SK-N-SH (cell line): Measurements from ENCODE around the gene GNB5. TPM values are rescaled to one million over a fixed set of nuclear protein-coding genes. Genes with fewer than 3 reads are reported as not detected.
A peak's percentile ranks its signal among the peaks of the same experiment; 100 is the strongest.

ENCODE experiments used
- CTCF ChIA-PET: fragments of 300-600, 350-600 bp; formaldehyde crosslinking; extraction: SDS; loops from one replicate; lab custom pipeline; 2021; lab: Yijun Ruan, JAX
- POLR2A ChIA-PET: fragments of 350-600 bp; sonication (Branson Sonifier 250); formaldehyde crosslinking; extraction: SDS; loops from one replicate; lab custom pipeline; 2020; ENCODE audit warnings: antibody characterized with exemption, inconsistent platforms; lab: Yijun Ruan, JAX
- DNase-seq: peaks from one replicate; pipeline ENCODE4 v3.0.0; 2012
- H2AFZ ChIP-seq: fragments of 200-600 bp; sonication (generic); 2 replicates; pipeline ENCODE4 v1.8.1; 2016; ENCODE audit warnings: antibody characterized with exemption, mild to moderate bottlenecking, low read depth
- H3F3A ChIP-seq: fragments of 200-600 bp; sonication (generic); replicated peaks from 2 replicates; pipeline ENCODE3; 2016; ENCODE audit warnings: antibody characterized with exemption, mild to moderate bottlenecking; ENCODE audit not compliant: insufficient read depth
- H3K27ac ChIP-seq, 2 experiments: fragments of 200-500 bp in 1 of 2; fragments of 200-600 bp in 1 of 2; sonication (Bioruptor generic) in 1 of 2; sonication (generic), shearing (Covaris generic) in 1 of 2; 2 replicates each; pipeline versions ENCODE4 v1.5.1 to v1.6.1; 2014 to 2016; ENCODE audit warnings: low read depth in 2 of 2, inconsistent platforms in 1 of 2, low read length in 1 of 2, mild to moderate bottlenecking in 1 of 2, mixed read lengths in 1 of 2
- H3K27me3 ChIP-seq: fragments of 200-600 bp; sonication (generic), shearing (Covaris generic); 2 replicates; pipeline ENCODE4 v1.6.1; 2016; ENCODE audit warnings: mixed run types; ENCODE audit not compliant: insufficient read depth
- H3K36me3 ChIP-seq, 2 experiments: fragments of 200-500 bp in 1 of 2; fragments of 200-600 bp in 1 of 2; sonication (Bioruptor generic) in 1 of 2; sonication (generic) in 1 of 2; replicated peaks in 1 of 2; 2 replicates each; pipeline versions ENCODE3 to v1.5.1; 2014 to 2016; ENCODE audit warnings: low read length in 1 of 2, mild to moderate bottlenecking in 1 of 2; ENCODE audit not compliant: insufficient read depth in 2 of 2, control insufficient read depth in 1 of 2
- H3K4me1 ChIP-seq, 2 experiments: fragments of 200-500 bp in 1 of 2; fragments of 200-600 bp in 1 of 2; sonication (Bioruptor generic) in 1 of 2; sonication (generic), shearing (Covaris generic) in 1 of 2; 2 replicates each; pipeline versions ENCODE4 v1.5.1 to v1.6.1; 2014 to 2016; ENCODE audit warnings: low read depth in 1 of 2, low read length in 1 of 2, mixed run types in 1 of 2; ENCODE audit not compliant: insufficient read depth in 2 of 2, control insufficient read depth in 1 of 2
- H3K4me2 ChIP-seq: fragments of 200-600 bp; sonication (generic), shearing (Covaris generic); 2 replicates; pipeline ENCODE4 v1.6.1; 2017; ENCODE audit warnings: mixed run types
- H3K4me3 ChIP-seq, 2 experiments: fragments of 200-500 bp in 1 of 2; fragments of 200-600 bp in 1 of 2; sonication (Bioruptor generic) in 1 of 2; sonication (generic), shearing (Covaris generic) in 1 of 2; 2 replicates each; pipeline versions ENCODE4 v1.5.1 to v1.8.1; 2014 to 2016; ENCODE audit warnings: low read depth in 2 of 2, inconsistent platforms in 1 of 2, low read length in 1 of 2, mild to moderate bottlenecking in 1 of 2, mixed read lengths in 1 of 2, moderate library complexity in 1 of 2
- H3K79me2 ChIP-seq: fragments of 200-600 bp; sonication (generic); 2 replicates; pipeline ENCODE4 v1.8.1; 2017; ENCODE audit warnings: mild to moderate bottlenecking; ENCODE audit not compliant: insufficient read depth
- H3K9ac ChIP-seq: fragments of 200-600 bp; sonication (generic); 2 replicates; pipeline ENCODE4 v1.6.1; 2017; ENCODE audit warnings: mixed run types
- H3K9me2 ChIP-seq: fragments of 200-600 bp; sonication (generic); 2 replicates; pipeline ENCODE4 v1.6.1; 2017; ENCODE audit warnings: mixed run types
- H3K9me3 ChIP-seq: fragments of 200-600 bp; sonication (generic); 2 replicates; pipeline ENCODE4 v1.6.1; 2017; ENCODE audit warnings: mixed run types, mild to moderate bottlenecking, moderate library complexity
- H4K20me1 ChIP-seq: fragments of 200-600 bp; sonication (generic); 2 replicates; pipeline ENCODE4 v1.6.1; 2017; ENCODE audit warnings: mild to moderate bottlenecking, mixed run types; ENCODE audit not compliant: insufficient read depth
- CHD2 ChIP-seq: fragments of 150-350 bp; IDR thresholded peaks from 2 replicates; pipeline ENCODE4 v1.6.1; 2018; ENCODE audit warnings: low read length; ENCODE audit not compliant: partially characterized antibody
- ELF1 ChIP-seq: IDR thresholded peaks from 2 replicates; pipeline ENCODE4 v1.4.0; 2012
- EP300 ChIP-seq, 2 experiments: IDR thresholded peaks; 2 replicates each; pipeline versions ENCODE4 v1.4.0 to v1.6.1; 2012; ENCODE audit warnings: borderline replicate concordance in 1 of 2, low read depth in 1 of 2, low read length in 1 of 2
- FOSL2 ChIP-seq: IDR thresholded peaks from 2 replicates; pipeline ENCODE4 v1.4.0; 2012; ENCODE audit warnings: low read depth, mild to moderate bottlenecking, moderate library complexity, borderline replicate concordance
- FOXJ3 ChIP-seq: sonication (generic); formaldehyde crosslinking; IDR thresholded peaks from 2 replicates; pipeline ENCODE4 v1.5.1; 2020; ENCODE audit warnings: mild to moderate bottlenecking, missing genetic modification reagents
- FOXM1 ChIP-seq: IDR thresholded peaks from 2 replicates; pipeline ENCODE4 v1.4.0; 2012; ENCODE audit warnings: low read depth, mild to moderate bottlenecking
- GATA2 ChIP-seq: sonication (generic); formaldehyde crosslinking; IDR thresholded peaks from 2 replicates; pipeline ENCODE4 v1.5.0; 2020; ENCODE audit warnings: mild to moderate bottlenecking, missing genetic modification reagents
- MXI1 ChIP-seq: IDR thresholded peaks from 2 replicates; pipeline ENCODE4 v1.6.1; 2012; ENCODE audit warnings: mild to moderate bottlenecking, low read depth, low read length, improper control_type of control experiment
- NFIC ChIP-seq: IDR thresholded peaks from 2 replicates; pipeline ENCODE4 v1.4.0; 2012; ENCODE audit warnings: borderline replicate concordance
- NRF1 ChIP-seq: IDR thresholded peaks from 2 replicates; pipeline ENCODE4 v1.6.1; 2012; ENCODE audit warnings: low read depth, mild to moderate bottlenecking, low read length
- PBX3 ChIP-seq: IDR thresholded peaks from 2 replicates; pipeline ENCODE4; 2012
- POLR2AphosphoS5 ChIP-seq: IDR thresholded peaks from 2 replicates; pipeline ENCODE4 v1.6.1; 2012; ENCODE audit warnings: low read depth, low read length
- RAD21 ChIP-seq: IDR thresholded peaks from 2 replicates; pipeline ENCODE4 v1.6.1; 2012; ENCODE audit warnings: mild to moderate bottlenecking, low read length
- REST ChIP-seq: IDR thresholded peaks from 2 replicates; pipeline ENCODE4 v1.6.1; 2012; ENCODE audit warnings: mild to moderate bottlenecking, low read depth, low read length, moderate library complexity
- RXRA ChIP-seq: IDR thresholded peaks from 2 replicates; pipeline ENCODE4 v1.4.0; 2012; ENCODE audit warnings: low read depth, mild to moderate bottlenecking, borderline replicate concordance
- SIN3A ChIP-seq: IDR thresholded peaks from 2 replicates; pipeline ENCODE4 v1.6.1; 2012; ENCODE audit warnings: low read depth, mild to moderate bottlenecking, low read length, moderate library complexity, borderline replicate concordance
- TAF1 ChIP-seq: IDR thresholded peaks from 2 replicates; pipeline ENCODE4 v1.6.1; 2012; ENCODE audit warnings: low read depth, mild to moderate bottlenecking, low read length, moderate library complexity, borderline replicate concordance
- TCF12 ChIP-seq: IDR thresholded peaks from 2 replicates; pipeline ENCODE4 v1.4.0; 2012
- TEAD4 ChIP-seq: IDR thresholded peaks from 2 replicates; pipeline ENCODE4 v1.4.0; 2012; ENCODE audit warnings: mild to moderate bottlenecking, borderline replicate concordance; ENCODE audit not compliant: insufficient read depth
- WGBS: methylation state at CpG from one replicate; pipeline ENCODE4 v1.1.6; 2017; ENCODE audit warnings: low lambda C conversion rate; 5-methylcytosine and 5-hydroxymethylcytosine counted together
- polyA plus RNA-seq, 3 experiments: library from polyadenylated mRNA; depleted of rRNA; stranded (reverse); fragments of >200 nt; gene quantifications; 2 replicates each; pipeline ENCODE4 v1.2.3, GENCODE V29; 2012
- TF ChIP-seq, protein P1 (sequence below): IDR thresholded peaks from 2 replicates; pipeline ENCODE4 v1.4.0; 2012; ENCODE audit warnings: low read depth

GNB5 gene
- polyA plus RNA-seq, 1 of the 3 experiments (the other 2 are of a cell fraction), result 73.7 TPM

DNA sequence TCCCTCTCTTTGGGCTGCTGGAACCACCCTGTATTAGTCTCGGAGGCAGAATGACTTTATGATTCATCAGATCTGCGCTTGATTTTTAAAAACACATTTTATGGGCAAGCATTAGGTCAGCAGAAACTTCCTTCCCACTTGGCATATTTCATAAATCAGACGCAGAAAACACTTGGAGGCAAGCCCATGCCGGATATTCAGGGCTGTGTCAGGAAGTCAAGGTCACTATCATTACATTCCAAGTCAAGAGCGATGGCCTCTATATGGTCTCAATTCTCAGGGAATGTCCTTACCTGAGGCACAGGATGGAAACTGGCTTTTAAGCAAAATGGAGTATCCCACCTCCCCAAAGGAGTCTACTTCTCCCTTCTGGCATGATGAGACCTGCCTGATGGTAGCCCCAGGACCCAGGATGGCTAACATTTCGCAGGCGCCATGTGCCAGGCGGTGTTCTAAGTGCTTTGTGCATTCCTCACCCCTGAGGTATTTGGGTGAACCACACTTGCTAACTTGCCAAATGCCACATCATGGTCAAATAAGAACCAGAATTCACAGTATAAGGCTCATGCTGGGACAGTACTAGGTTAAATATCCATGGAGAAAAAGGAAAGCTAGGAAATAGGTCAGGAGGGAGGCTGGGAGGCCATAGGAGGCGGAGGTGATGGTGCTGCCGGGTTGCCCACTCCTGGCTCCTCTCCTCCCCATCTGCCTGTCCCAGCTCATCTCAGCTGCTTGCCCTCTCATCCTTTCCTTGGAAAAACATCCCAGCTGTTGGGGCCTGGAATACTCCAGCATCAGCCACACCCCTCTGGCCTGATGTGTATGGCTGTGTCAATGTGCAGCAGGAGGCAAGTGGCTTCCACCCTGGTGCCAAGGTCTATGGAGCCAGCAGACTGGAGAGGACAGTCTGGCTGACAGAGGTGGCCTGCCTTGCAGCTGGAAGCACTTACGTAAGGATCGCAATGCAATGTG lies 97.4 kb downstream of the GNB5 start (continued):
- TF ChIP-seq NRF1, result no peak
- no peak for TF ChIP-seq GATA2 (CRISPR knock-in tag)
- peak; percentile 95 for TF ChIP-seq RXRA
- peak; percentile 96 for TF ChIP-seq TEAD4
- TF ChIP-seq, protein P1, sequence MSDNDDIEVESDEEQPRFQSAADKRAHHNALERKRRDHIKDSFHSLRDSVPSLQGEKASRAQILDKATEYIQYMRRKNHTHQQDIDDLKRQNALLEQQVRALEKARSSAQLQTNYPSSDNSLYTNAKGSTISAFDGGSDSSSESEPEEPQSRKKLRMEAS, result peak; percentile 87
- TF ChIP-seq POLR2AphosphoS5, result peak; percentile 83
- no peak for TF ChIP-seq FOXJ3 (CRISPR knock-in tag)
- peak; percentile 43; the same call in 1 of the 2 replicates for TF ChIP-seq ELF1
- TF ChIP-seq NFIC, result peak; percentile 97
- peak; percentile 82 for TF ChIP-seq FOSL2
- TF ChIP-seq RAD21, result no peak
- TF ChIP-seq MXI1, result no peak
- TF ChIP-seq PBX3, result peak; percentile 96
- peak; percentile 10 to 96; a peak in 2 of 4 replicates for TF ChIP-seq EP300 (IDR thresholded peaks at IDR 0.05; ENCODE audit: borderline replicate concordance in 1 of 2, low read depth in 1 of 2, low read length in 1 of 2)
- peak; percentile 59; the same call in 1 of the 2 replicates for TF ChIP-seq REST

DNA sequence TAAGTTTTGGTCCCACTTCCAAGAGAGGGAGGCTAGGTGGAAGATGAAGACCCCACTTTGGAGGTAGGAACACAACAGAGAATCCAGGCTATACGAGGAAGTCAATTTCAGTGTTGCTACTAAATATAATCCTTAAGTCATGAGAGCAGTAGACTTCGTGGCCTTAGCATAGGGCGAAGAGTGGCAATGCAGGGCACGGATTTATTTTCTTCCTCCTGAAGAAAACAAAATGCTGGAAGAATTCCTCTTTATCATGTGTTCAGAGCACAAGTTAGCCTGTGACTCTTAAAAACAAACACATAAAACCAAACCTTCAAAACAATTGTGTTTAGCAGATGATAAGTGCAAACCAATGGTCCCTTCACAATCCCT lies 98.0 kb downstream of the GNB5 start:
- H3F3A ChIP-seq, result peaks cover 45% of the 10 kb centered on the region
- ChIA-PET POLR2A (no interaction called here), CTCF (no interaction called here)
- H4K20me1 ChIP-seq, result no peaks in the 10 kb centered on the region
- no peak overlapping the region for H3K4me3 ChIP-seq
- H2AFZ ChIP-seq, result peak overlapping the region; percentile 45; the same call in 1 of the 2 replicates
- no peaks in the 10 kb centered on the region for H3K9me2 ChIP-seq
- H3K4me2 ChIP-seq, result peak overlapping the region; percentile 74; the same call in 1 of the 2 replicates
- no peaks in the 10 kb centered on the region for H3K79me2 ChIP-seq
- no peaks in the 10 kb centered on the region for H3K27me3 ChIP-seq
- no peak for DNase-seq
- peak overlapping the region; percentile 86 to 98; a peak in 3 of 4 replicates for H3K27ac ChIP-seq
- 55% methylated on average over 4 of the region's 4 CpGs for WGBS
- no peaks in the 10 kb centered on the region for H3K36me3 ChIP-seq
- peaks cover 5 to 25% of the 10 kb centered on the region in 2 experiments; a peak in 3 of 4 replicates for H3K4me1 ChIP-seq
- H3K9ac ChIP-seq, result peak overlapping the region; percentile 61
- peaks cover 6% of the 10 kb centered on the region; the same call in 1 of the 2 replicates for H3K9me3 ChIP-seq
- TF ChIP-seq REST (no peak), TCF12 (no peak), SIN3A (no peak), CHD2 (no peak), RAD21 (no peak), PBX3 (no peak), TAF1 (no peak), FOXM1 (no peak), EP300 (IDR thresholded peaks at IDR 0.05; ENCODE audit: borderline replicate concordance in 1 of 2, low read depth in 1 of 2, low read length in 1 of 2) (no peak), TEAD4 (no peak)
- TF ChIP-seq, protein P1, result no peak
